PFSK-1 (cell line): ENCODE results near the gene MCCC2.

Experiments
- FOXP2 ChIP-seq: optimal IDR thresholded peaks from 2 replicates; pipeline ENCODE3; 2011; ENCODE audit warnings: borderline replicate concordance, control low read depth, inconsistent platforms; ENCODE audit not compliant: insufficient read depth; ENCODE audit errors: extremely low read length, extremely low read depth
- POLR2AphosphoS5 ChIP-seq: IDR thresholded peaks from 2 replicates; pipeline ENCODE4 v1.6.1; 2012; ENCODE audit warnings: low read depth, mild to moderate bottlenecking, control low read depth, low read length, moderate library complexity
- SIN3A ChIP-seq: IDR thresholded peaks from 2 replicates; pipeline ENCODE4 v1.6.1; 2012; ENCODE audit warnings: mild to moderate bottlenecking, low read length, moderate library complexity, borderline replicate concordance; ENCODE audit not compliant: insufficient read depth
- TAF1 ChIP-seq: IDR thresholded peaks from 2 replicates; pipeline ENCODE4 v1.6.1; 2012; ENCODE audit warnings: low read length, control low read depth, borderline replicate concordance; ENCODE audit not compliant: insufficient read depth
- TF ChIP-seq, protein P1 (sequence below), 2 experiments: IDR thresholded peaks; 2 replicates each; pipeline versions ENCODE4 v1.6.1 to v1.8.0; 2011 to 2012; ENCODE audit warnings: low read depth in 2 of 2, low read length in 2 of 2, control low read depth in 1 of 2, inconsistent platforms in 1 of 2, mild to moderate bottlenecking in 1 of 2, moderate library complexity in 1 of 2; ENCODE audit not compliant: insufficient read depth in 1 of 2

DNA sequence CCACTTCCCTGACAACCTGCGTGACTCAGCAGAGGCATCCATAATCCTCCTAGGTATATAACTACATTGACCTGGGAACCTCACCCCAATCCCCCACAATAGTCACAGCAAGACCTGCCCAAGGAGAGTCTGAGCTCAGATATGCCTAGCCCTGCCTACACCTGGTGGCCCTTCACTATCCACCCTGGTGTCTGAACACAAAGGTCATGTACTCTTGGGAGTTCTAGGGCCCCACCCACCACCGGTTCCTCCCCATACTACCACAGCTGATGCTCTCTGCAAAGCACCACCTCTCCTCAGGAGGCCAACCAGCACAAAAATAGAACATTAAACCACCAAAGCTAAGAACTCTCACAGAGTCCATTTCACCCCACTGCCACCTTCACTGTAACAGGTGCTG, 97.2 kb downstream of the MCCC2 start:
- TF ChIP-seq POLR2AphosphoS5 = no peak
- TF ChIP-seq, protein P1, sequence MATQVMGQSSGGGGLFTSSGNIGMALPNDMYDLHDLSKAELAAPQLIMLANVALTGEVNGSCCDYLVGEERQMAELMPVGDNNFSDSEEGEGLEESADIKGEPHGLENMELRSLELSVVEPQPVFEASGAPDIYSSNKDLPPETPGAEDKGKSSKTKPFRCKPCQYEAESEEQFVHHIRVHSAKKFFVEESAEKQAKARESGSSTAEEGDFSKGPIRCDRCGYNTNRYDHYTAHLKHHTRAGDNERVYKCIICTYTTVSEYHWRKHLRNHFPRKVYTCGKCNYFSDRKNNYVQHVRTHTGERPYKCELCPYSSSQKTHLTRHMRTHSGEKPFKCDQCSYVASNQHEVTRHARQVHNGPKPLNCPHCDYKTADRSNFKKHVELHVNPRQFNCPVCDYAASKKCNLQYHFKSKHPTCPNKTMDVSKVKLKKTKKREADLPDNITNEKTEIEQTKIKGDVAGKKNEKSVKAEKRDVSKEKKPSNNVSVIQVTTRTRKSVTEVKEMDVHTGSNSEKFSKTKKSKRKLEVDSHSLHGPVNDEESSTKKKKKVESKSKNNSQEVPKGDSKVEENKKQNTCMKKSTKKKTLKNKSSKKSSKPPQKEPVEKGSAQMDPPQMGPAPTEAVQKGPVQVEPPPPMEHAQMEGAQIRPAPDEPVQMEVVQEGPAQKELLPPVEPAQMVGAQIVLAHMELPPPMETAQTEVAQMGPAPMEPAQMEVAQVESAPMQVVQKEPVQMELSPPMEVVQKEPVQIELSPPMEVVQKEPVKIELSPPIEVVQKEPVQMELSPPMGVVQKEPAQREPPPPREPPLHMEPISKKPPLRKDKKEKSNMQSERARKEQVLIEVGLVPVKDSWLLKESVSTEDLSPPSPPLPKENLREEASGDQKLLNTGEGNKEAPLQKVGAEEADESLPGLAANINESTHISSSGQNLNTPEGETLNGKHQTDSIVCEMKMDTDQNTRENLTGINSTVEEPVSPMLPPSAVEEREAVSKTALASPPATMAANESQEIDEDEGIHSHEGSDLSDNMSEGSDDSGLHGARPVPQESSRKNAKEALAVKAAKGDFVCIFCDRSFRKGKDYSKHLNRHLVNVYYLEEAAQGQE (IDR thresholded peaks at IDR 0.05; ENCODE audit: insufficient read depth in 1 of 2, low read depth in 2 of 2, low read length in 2 of 2) = no peak
- TF ChIP-seq TAF1 = no peak
- no peak for TF ChIP-seq SIN3A
- TF ChIP-seq FOXP2 = no peak
